Lower leg skin (tissue), 4 donors: ENCODE measurements around the gene GALNT18. TPM values are rescaled to one million over a fixed set of nuclear protein-coding genes. Genes with fewer than 3 reads are reported as not detected.

ENCODE experiments used
- DNase-seq, 2 donors: peaks; one replicate each; pipeline ENCODE4 v3.0.0-alpha.2; 2019; ENCODE audit warnings: low spot score in 2 of 2
- H3K4me3 ChIP-seq: fragments of 200-600 bp; sonication (generic); 2 replicates; pipeline ENCODE4 v1.5.1; 2017; ENCODE audit warnings: mild to moderate bottlenecking, low read depth; ENCODE audit not compliant: poor library complexity, severe bottlenecking
- CTCF ChIP-seq, 3 donors: fragments of 450-650 bp; IDR thresholded peaks; one replicate each; pipeline ENCODE4 v1.5.1; 2016; ENCODE audit warnings: antibody characterized with exemption in 3 of 3, mild to moderate bottlenecking in 3 of 3, moderate library complexity in 2 of 3
- POLR2A ChIP-seq, 2 donors: fragments of 450-650 bp; IDR thresholded peaks; one replicate each; pipeline ENCODE4 v1.6.1; 2016 to 2017; ENCODE audit warnings: antibody characterized with exemption in 2 of 2, mild to moderate bottlenecking in 1 of 2, moderate library complexity in 1 of 2
- WGBS, 2 donors: methylation state at CpG; one replicate each; pipeline ENCODE4 v1.1.5; 2018; 5-methylcytosine and 5-hydroxymethylcytosine counted together
- intact Hi-C: fragments of 100-400 bp; cut with DNase I; formaldehyde crosslinking; loops from one replicate; pipeline ENCODE4 v1.15.0; 2023; ENCODE audit warnings: low total_unique reads
- microRNA-seq, 2 donors: library from miRNA; unstranded; fragments of <30 nt; microRNA quantifications; one replicate each; pipeline ENCODE4, GENCODE V29; 2016; ENCODE audit warnings: borderline replicate concordance in 2 of 2, borderline number of aligned reads in 1 of 2
- total RNA-seq, 4 donors: library from RNA; depleted of rRNA; stranded (reverse); fragments of >200 nt; gene quantifications; one replicate each; pipeline ENCODE4 v1.1.0, GENCODE V29; 2016

Gene GALNT18
- total RNA-seq, 4 donors from 2014 or later: 11.5 to 33.0 (median 17.7) TPM

DNA sequence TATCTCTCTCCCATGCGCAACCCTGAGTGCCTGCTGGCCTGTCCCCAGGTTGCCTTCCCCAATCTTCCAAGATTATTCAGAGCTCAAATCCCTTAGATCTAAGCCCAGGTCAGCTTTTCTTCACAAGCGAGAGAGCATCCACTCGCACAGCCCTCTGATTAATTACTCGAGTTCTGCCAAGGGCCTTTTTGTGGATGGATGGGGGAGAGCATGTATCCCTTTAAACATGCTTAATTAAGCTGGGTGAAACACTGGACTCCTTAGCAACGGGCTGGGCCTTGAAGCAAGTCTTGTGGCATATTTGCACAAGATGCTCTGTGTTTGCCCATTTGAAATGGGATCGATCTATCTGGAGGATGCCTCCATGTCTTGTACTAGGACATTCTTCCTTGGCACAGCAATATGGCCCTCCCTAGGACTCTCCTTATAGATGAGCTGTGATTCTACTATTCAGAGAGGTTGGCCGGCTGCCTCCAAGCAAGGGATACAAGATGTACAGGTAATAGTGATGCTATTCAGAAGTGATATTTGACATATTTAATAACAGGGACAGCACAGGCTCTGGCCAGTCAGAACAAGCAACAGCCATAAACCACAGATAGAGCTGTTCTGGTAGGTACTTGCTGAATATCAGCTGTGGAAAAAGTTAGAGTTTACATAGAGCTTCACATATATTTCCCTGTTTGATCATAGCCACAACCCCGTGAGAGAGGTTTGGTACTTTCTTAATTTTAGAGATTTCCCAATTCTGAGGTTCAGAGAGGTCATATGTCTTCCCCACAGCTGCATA lies 394.3 kb downstream of the GALNT18 start:
- no peak overlapping the region for H3K4me3 ChIP-seq
- peak in 1 of 2 donors; percentile 57 for DNase-seq
- intact Hi-C loops: no loop called here
- TF ChIP-seq POLR2A (IDR thresholded peaks at IDR 0.05): no peak
- no peak for TF ChIP-seq CTCF (IDR thresholded peaks at IDR 0.05)
- WGBS, 2 donors: 87 to 90% methylated on average over 8 of the region's 8 CpGs

Small RNAs within 50 kb of the gene (microRNA-seq; reads per million reads assigned to microRNA genes)
- gene MIR4299: 0 reads per million in 2 donors

Other genes starting within 250 kb of the GALNT18 start
- gene USP47, start 220.0 kb upstream of the GALNT18 start, total RNA-seq: 10 to 100 TPM; 50.3 to 83.0 (median 69.6) TPM